ENCODE measurements around the gene ZMYND8. TPM values are rescaled to one million over a fixed set of nuclear protein-coding genes. Genes with fewer than 3 reads are reported as not detected.

ZMYND8 gene
- total RNA-seq, 1 experiment from 2014 or later: 107 TPM

- ChIA-PET CTCF (interaction anchor here (0.7 kb wide), 1 partner anchor 209 kb away, joined by 3 read pairs; no protein-coding TSS in a partner anchor), POLR2A (ENCODE audit: unreplicated experiment) (no interaction called here)
- no peak overlapping the region for H3K4me2 ChIP-seq
- no peak for DNase-seq
- BruUV-seq (replicated peaks): no TSS peak
- TF ChIP-seq, protein P1, sequence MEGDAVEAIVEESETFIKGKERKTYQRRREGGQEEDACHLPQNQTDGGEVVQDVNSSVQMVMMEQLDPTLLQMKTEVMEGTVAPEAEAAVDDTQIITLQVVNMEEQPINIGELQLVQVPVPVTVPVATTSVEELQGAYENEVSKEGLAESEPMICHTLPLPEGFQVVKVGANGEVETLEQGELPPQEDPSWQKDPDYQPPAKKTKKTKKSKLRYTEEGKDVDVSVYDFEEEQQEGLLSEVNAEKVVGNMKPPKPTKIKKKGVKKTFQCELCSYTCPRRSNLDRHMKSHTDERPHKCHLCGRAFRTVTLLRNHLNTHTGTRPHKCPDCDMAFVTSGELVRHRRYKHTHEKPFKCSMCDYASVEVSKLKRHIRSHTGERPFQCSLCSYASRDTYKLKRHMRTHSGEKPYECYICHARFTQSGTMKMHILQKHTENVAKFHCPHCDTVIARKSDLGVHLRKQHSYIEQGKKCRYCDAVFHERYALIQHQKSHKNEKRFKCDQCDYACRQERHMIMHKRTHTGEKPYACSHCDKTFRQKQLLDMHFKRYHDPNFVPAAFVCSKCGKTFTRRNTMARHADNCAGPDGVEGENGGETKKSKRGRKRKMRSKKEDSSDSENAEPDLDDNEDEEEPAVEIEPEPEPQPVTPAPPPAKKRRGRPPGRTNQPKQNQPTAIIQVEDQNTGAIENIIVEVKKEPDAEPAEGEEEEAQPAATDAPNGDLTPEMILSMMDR (conservative IDR thresholded peaks at IDR 0.05): no peak
- TF ChIP-seq EZH2 (IDR thresholded peaks at IDR 0.05; ENCODE audit: low read depth): no peak
- H3F3A ChIP-seq (ENCODE audit: insufficient read depth, low read depth): peaks cover 8% of the 10 kb centered on the region; the same call in 1 of the 2 replicates
- H3K4me1 ChIP-seq (replicated peaks; ENCODE audit: insufficient read depth): peaks cover 19% of the 10 kb centered on the region
- H4K20me1 ChIP-seq (ENCODE audit: insufficient read depth): no peaks in the 10 kb centered on the region
- intact Hi-C loops (cut with micrococcal nuclease; ENCODE audit: unreplicated experiment): loop anchor here (5.0 to 10.0 kb wide), 2 partner anchors 444 to 1098 kb away; no protein-coding TSS in a partner anchor
- no peaks in the 10 kb centered on the region for H3K9me2 ChIP-seq (ENCODE audit: insufficient read depth)
- H3K9me3 ChIP-seq (ENCODE audit: insufficient read depth, low read depth): no peaks in the 10 kb centered on the region
- H3K36me3 ChIP-seq (ENCODE audit: low read depth): no peaks in the 10 kb centered on the region
- H3K4me3 ChIP-seq: no peak overlapping the region
- no peak overlapping the region for H2AFZ ChIP-seq
- no peak overlapping the region for H3K27ac ChIP-seq
- no peaks in the 10 kb centered on the region for H3K27me3 ChIP-seq (ENCODE audit: insufficient read depth, low read depth)
- H3K79me2 ChIP-seq (ENCODE audit: low read depth): no peaks in the 10 kb centered on the region
Observed at GRCh38 chr20:47198996-47199552, 157.4 kb downstream of the ZMYND8 start.

- ChIA-PET CTCF (no interaction called here), POLR2A (ENCODE audit: unreplicated experiment) (no interaction called here)
- no peaks in the 10 kb centered on the region for H3K79me2 ChIP-seq (ENCODE audit: low read depth)
- no peak overlapping the region for H3K4me3 ChIP-seq
- H2AFZ ChIP-seq: no peak overlapping the region
- TF ChIP-seq, protein P1 (conservative IDR thresholded peaks at IDR 0.05): no peak
- TF ChIP-seq EZH2 (IDR thresholded peaks at IDR 0.05; ENCODE audit: low read depth): no peak
- H3K27me3 ChIP-seq (ENCODE audit: insufficient read depth, low read depth): no peaks in the 10 kb centered on the region
- no peaks in the 10 kb centered on the region for H3F3A ChIP-seq (ENCODE audit: insufficient read depth, low read depth)
- no TSS peak for BruUV-seq (replicated peaks)
- no peaks in the 10 kb centered on the region for H3K9me2 ChIP-seq (ENCODE audit: insufficient read depth)
- intact Hi-C loops (cut with micrococcal nuclease; ENCODE audit: unreplicated experiment): loop anchor here (5.0 to 10.0 kb wide), 2 partner anchors 443 to 1099 kb away; no protein-coding TSS in a partner anchor
- no peak overlapping the region for H3K4me2 ChIP-seq
- peaks cover 11% of the 10 kb centered on the region; the same call in 1 of the 2 replicates for H3K4me1 ChIP-seq (replicated peaks; ENCODE audit: insufficient read depth)
- no peaks in the 10 kb centered on the region for H3K36me3 ChIP-seq (ENCODE audit: low read depth)
- no peaks in the 10 kb centered on the region for H3K9me3 ChIP-seq (ENCODE audit: insufficient read depth, low read depth)
- H3K27ac ChIP-seq: no peak overlapping the region
- no peak for DNase-seq
- no peaks in the 10 kb centered on the region for H4K20me1 ChIP-seq (ENCODE audit: insufficient read depth)
Observed at GRCh38 chr20:47198254-47198671, 158.2 kb downstream of the ZMYND8 start.

GRCh38 chr20:47196091-47197081 is 160.1 kb downstream of the ZMYND8 start:
- H3K27ac ChIP-seq: no peak overlapping the region
- H3K79me2 ChIP-seq (ENCODE audit: low read depth): no peaks in the 10 kb centered on the region
- H3K4me3 ChIP-seq: no peak overlapping the region
- no peaks in the 10 kb centered on the region for H3K36me3 ChIP-seq (ENCODE audit: low read depth)
- H3K27me3 ChIP-seq (ENCODE audit: insufficient read depth, low read depth): no peaks in the 10 kb centered on the region
- H2AFZ ChIP-seq: peak overlapping the region; percentile 62
- ChIA-PET CTCF (interaction anchor here (0.5 to 1.1 kb wide), 4 partner anchors 9 to 359 kb away, joined by 3 to 10 read pairs (median 8); no protein-coding TSS in a partner anchor), POLR2A (ENCODE audit: unreplicated experiment) (no interaction called here)
- intact Hi-C loops (cut with micrococcal nuclease; ENCODE audit: unreplicated experiment): loop anchor here (1.0 to 10.0 kb wide), 5 partner anchors 76 to 1101 kb away; no protein-coding TSS in a partner anchor
- no peak for TF ChIP-seq EZH2 (IDR thresholded peaks at IDR 0.05; ENCODE audit: low read depth)
- TF ChIP-seq, protein P1 (conservative IDR thresholded peaks at IDR 0.05): peak; percentile 99
- no TSS peak for BruUV-seq (replicated peaks)
- peak; percentile 72 to 82 for DNase-seq
- peak overlapping the region; percentile 54 for H3K4me2 ChIP-seq
- H3K9me3 ChIP-seq (ENCODE audit: insufficient read depth, low read depth): peaks cover 7% of the 10 kb centered on the region
- no peaks in the 10 kb centered on the region; the same call in 1 of the 2 replicates for H3F3A ChIP-seq (ENCODE audit: insufficient read depth, low read depth)
- H4K20me1 ChIP-seq (ENCODE audit: insufficient read depth): no peaks in the 10 kb centered on the region
- no peaks in the 10 kb centered on the region for H3K9me2 ChIP-seq (ENCODE audit: insufficient read depth)
- 0 out of 2 replicates have a peak, but pooled peaks cover 10% of the 10 kb centered on the region for H3K4me1 ChIP-seq (replicated peaks; ENCODE audit: insufficient read depth)
